Astrocyte (in vitro differentiated cells and primary cell): ENCODE results near the gene SSBP3.

ENCODE experiments used
- EZH2 ChIP-seq: IDR thresholded peaks from 2 replicates; pipeline ENCODE4 v1.6.1; 2012; ENCODE audit warnings: mild to moderate bottlenecking, low read length, inconsistent platforms; ENCODE audit not compliant: insufficient read depth
- TF ChIP-seq, protein P1 (sequence below): IDR thresholded peaks from 2 replicates; pipeline ENCODE4 v1.5.1; 2011; ENCODE audit warnings: low read depth, mild to moderate bottlenecking, inconsistent platforms, low read length, moderate library complexity; ENCODE audit not compliant: insufficient read depth

DNA sequence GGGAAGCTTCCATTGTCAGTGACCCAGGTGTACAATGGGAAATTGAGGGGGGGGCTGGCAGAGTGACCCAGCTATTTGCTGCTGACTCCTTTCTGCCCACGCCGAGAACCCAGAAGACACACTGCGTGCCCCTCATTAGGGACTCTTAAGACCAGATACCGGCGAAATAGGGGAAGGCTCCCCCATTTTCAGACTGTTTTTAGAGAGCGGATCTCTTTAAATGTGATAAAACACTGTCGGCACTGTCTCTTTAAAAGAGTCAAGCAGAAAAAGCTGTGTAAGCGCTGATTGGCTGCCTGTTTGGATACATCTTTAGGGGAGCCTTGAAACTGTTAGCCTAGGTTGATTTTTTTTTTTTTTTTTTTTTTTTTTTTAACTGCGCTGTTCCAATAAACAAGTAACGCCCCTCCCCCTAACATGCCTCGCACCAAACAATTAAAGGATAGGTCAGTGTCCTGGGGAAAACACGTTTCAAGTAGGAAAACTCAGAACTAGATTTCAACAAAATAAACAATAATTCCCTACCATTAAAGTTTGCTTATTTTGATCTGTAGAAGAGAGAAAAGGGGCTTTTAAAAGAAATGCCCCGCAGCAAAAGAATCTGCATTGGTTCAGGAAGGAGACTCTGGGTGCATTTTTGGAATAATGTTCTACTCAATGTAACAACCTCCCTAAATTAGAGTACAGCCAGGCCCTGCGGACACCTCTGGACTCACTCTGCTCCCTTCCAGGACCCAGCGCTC lies 1.4 kb upstream of the SSBP3 start:
- TF ChIP-seq, protein P1, sequence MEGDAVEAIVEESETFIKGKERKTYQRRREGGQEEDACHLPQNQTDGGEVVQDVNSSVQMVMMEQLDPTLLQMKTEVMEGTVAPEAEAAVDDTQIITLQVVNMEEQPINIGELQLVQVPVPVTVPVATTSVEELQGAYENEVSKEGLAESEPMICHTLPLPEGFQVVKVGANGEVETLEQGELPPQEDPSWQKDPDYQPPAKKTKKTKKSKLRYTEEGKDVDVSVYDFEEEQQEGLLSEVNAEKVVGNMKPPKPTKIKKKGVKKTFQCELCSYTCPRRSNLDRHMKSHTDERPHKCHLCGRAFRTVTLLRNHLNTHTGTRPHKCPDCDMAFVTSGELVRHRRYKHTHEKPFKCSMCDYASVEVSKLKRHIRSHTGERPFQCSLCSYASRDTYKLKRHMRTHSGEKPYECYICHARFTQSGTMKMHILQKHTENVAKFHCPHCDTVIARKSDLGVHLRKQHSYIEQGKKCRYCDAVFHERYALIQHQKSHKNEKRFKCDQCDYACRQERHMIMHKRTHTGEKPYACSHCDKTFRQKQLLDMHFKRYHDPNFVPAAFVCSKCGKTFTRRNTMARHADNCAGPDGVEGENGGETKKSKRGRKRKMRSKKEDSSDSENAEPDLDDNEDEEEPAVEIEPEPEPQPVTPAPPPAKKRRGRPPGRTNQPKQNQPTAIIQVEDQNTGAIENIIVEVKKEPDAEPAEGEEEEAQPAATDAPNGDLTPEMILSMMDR = no peak
- TF ChIP-seq EZH2 = no peak
